Inflammatory macrophage (primary cell): ENCODE measurements around the gene TBC1D17.
A peak's percentile ranks its signal among the peaks of the same experiment; 100 is the strongest.

Source experiments
- DNase-seq, 2 donors: peaks; one replicate each; pipeline ENCODE4 v3.0.0-alpha.2; 2020 to 2022

Gene TBC1D17

DNA sequence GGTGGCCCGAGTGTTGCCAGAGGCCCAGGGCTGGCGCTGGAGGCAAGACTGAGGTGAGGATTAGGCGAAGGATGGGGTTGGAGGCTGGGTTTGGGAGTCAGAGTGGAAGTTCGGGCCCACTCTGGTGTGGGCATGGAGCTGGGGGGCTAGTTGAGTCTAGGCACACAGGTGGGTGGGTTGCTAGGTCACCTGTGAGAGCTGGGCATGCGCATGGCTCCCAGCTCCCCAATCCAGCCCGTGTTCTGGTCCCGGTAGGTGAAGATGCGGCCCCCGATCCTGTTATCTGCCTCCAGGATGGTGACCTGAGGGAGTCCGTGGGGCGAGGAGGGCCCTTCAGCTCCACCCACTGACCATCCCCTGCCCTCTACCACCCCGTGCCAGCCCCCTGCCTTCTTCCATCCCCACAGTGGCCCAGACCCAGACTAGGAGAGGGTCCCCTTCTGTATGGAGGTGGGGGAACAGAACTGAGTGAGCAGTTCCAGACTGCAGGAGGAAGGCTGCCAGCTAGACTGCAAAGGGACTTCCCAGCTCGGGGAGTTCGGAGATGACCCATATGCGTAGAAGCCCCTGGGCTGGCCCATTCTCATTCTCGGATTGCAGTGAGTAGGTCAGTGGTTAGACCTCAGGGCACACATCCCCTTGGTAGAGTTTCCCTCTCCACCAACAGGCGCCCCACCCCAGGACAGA is 17.5 kb downstream of the TBC1D17 start:
- DNase-seq: peak in 1 of 2 donors; percentile 29

GRCh38 chr19:49895566-49896297 is 18.2 kb downstream of the TBC1D17 start:
- DNase-seq: no peak

DNA sequence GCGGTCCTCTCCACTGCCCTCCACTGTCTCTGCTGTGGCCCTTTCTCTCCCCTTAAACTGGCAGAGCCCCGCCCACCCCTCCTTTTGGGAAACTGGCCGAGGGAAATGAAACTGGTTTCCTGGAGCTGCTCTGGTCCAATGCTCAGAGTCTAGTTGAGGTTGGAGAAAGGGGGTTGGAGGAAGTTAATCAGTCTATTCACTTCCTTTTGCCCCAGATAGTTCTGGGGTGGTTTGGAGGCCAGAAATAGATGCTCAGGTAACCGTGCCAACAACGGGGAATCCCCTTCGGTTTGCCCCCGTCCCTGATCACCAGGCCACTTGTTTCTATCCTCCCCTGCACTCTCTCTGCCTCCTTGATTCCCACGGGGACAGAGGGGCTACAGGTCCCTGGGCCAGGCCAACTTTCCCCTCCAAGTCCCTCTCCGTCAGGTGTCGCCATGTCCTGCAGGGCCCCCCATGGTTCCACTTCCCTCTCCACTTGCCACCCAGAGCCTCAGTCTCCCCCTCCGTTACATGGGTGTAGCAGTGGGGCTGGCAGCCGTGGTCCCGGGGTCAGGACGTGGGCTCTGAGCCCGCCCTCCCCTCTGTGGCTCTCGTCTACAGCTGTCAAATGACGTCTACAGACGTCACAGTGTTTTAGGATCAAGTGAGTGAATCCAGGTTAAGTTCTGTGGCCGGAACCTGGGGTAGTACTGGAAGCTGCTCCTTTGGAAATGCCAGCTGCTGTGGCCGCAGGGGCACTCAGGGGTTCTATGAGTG is 19.5 kb downstream of the TBC1D17 start, which contains the start of gene IL4I1:
Gene IL4I1, minus strand, starts transcription at position 25 of the 759 bp plus-strand sequence. CDS start 727 bp downstream, outside the sequence.
- peak; percentile 86 to 89 for DNase-seq

DNA sequence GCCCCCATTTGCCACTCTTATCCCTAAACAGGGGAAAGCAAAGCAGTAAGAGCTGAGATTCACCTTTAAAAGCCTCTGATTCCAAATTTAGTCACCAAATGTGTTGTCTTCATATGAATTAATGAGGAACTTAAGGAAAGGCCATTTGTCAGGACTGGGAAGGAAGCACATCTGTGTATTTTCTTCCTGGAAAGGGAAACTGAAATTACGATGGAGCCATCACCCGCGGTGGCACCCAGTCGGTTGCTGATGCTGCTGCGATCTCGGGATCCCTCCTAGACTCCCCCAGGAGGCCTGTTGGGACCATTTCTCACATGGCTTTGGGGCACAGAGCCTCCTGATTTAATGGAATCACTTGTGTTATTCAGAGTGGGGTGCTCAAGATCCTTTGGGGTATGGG is 26.6 kb downstream of the TBC1D17 start:
- DNase-seq: peak; percentile 33 to 43

DNA sequence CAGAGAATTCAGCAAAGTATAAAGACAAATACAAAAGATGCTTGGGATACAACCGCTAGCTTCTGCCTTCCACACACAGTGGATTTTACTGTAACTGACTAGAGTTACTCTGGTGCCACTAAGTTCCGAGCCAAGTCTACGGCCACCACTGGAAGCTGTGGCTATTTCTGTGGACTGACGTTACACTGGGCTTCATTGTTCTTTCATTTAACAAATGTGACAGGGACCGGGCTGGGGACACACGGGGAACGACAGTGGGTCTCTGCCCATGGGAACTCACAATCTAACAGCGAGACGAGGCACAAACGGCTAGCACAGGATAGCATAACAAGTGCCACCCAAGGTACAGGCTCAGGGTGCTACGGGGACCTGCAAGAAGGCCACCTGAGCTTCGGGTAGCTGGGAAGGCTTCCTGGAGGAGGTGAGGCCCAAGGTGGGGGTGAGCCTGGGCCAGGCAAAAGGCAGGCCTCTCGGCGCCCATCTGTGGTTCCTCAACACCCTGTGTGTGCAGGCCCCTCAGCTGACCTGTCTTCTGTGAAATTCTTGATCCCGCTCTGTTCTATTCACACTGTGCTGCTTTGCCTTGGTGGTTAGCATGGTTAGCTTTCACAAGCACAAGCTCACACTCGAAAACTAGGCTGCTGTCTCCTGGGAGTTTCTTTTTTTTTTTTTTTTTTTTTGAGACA is 29.5 kb downstream of the TBC1D17 start:
- DNase-seq: no peak

- DNase-seq: no peak
Observed at GRCh38 chr19:49907745-49908446, 30.4 kb downstream of the TBC1D17 start.

DNA sequence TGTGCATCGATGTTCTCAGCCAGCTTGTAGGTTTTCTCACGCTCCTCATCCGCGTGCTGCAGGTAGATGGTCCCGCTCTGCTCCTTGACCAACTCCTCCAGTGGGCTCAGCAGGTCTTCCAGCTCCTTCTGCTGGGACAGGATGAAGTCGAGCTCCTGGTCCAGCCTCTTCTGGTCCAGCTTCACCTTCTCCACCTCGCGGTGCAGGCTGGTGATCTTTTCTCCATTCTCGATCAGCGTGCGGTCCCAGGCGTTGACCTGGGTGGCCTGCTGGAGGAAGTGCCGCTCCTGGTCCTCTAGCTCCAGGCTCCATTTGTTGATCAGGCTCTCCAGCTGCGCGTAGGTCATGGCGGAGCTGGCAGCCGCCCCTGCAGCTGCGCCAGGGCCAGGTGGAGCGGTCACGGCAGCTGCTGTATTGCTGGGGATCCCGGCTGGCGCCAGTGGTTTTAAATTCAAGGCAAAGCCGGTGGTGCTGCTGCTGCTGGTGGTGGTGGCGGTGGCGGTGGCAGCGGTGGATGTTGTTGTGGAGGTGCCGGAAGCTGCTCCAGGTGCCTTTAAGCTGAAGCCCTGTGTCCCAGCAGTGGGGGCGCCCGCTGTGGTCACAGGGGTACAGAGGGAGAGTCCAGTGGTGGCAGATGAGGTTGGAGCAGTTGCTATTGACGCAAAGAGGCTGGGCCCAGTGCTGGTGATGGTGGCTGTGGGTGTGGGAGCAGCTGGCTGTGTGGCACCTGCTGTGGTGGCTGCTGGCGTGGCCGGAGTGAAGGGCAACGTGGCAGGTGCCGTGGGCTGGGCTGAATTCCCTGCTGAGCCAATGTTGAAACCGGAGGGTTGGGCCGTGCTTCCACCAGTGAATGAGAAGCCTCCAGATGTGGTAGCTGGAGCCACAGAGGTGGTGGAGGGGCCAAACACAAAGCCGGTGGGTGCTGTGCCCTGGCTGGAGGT is 31.2 kb downstream of the TBC1D17 start:
- no peak for DNase-seq

DNA sequence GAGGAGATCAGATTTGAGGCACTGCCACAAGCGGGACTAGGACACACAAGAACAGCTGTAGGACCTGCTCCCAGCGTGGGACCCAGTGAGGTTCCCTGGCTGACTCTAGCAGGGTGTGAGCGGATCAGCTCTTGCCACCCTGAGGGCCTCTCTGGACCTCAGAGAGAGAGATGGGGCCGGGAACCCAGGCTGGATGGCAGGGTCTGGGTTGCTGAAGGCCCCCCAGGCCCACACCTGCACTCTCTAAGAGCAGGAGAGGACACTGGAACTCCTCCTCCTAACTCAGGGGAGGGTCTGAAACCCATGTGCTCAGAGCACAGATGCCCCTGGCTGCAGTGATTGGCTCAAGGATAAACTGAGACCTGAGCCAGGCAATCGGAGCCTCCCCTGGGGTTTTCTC is 32.7 kb downstream of the TBC1D17 start:
- no peak for DNase-seq

DNA sequence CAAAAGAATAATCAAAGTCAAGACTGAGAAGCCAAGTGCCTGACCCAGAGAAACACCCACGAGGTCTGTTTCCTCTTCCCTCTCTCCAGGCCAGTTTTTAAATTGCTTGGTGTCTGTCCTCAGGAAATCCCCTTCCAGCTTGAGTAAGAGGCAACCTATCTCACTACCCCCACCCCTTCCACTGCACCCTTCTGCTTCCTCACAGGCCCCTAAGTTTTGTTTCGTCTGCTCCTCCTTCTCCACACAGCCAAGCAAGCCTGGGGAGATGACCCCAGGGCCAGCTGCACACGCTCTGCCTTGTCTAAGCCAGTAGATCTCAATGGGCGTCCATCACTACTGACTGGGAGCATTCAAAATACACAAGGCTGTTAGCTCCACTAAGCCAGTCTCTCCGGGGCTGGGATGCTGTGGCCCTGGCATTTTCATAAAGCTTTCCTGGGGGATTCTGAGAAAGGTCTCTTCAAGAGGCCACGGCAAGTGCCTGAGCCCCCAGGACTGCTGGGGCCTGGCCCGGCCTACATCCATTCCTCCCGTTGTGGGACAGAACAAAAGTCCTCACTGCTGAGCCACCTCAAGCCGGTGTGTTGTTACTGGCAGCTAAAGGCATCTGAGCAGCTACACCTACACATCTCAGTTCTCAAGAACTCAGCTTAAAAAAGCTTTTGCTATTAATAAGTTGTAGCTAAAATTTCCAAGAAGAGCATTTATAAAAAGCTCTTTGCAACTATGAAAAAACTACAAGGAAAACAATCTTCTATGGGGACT is 34.1 kb downstream of the TBC1D17 start:
- peak; percentile 69 to 73 for DNase-seq

DNA sequence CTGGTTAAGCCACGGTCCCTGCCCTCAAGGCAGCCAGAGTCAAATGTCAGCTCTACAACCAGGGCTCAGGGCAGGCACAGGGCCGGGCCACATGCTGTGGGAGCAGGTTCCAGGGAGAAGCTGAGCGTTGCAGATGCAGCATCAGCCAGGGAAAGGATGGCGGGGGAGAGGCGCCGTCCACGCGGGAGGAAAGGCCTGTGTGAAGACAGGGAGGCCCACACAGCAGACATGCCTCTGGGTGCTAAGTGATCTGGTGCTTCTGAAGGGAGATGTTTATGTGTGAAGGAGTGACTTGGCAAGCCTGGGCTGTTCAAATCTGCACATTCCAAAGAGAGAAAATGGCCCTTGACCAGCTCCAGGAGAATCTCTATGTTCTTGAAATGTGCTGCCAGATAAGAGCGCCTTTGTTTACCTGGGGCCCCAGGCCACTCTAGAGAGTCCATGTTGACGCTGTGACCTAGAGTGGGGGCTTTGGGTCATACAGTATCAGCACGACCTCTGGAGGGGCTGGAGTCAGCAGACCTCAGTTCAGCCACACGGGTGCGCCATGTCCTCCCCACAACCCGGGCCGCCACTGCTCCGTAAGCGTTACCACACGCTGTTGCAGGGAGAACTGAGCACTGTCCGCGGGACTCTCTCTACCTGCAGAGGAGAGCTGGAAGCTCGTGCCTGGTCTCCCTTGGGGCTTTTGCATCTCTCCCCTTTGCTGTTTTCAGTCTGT is 35.6 kb downstream of the TBC1D17 start:
- DNase-seq: no peak

DNA sequence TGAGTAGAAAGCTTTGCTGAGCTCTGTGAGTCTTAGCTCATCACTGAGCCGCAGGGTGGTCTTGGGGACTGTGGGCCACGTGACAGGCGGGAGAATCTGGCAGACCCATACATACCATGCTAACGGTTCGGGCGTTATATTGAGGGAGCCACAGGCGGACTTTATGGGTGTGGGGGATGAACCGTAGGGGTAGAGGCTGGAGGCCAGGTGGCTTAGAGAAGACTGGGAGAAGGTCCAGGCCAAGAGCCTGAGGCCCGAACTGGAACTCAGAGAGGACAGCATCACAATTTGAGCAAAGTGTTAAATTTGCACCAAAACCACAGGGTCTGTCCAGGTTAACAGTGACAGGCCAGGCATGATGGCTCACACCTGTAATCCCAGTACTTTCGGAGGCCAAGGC is 36.2 kb downstream of the TBC1D17 start:
- no peak for DNase-seq

- no peak for DNase-seq
Observed at GRCh38 chr19:49915271-49915670, 37.8 kb downstream of the TBC1D17 start.

DNA sequence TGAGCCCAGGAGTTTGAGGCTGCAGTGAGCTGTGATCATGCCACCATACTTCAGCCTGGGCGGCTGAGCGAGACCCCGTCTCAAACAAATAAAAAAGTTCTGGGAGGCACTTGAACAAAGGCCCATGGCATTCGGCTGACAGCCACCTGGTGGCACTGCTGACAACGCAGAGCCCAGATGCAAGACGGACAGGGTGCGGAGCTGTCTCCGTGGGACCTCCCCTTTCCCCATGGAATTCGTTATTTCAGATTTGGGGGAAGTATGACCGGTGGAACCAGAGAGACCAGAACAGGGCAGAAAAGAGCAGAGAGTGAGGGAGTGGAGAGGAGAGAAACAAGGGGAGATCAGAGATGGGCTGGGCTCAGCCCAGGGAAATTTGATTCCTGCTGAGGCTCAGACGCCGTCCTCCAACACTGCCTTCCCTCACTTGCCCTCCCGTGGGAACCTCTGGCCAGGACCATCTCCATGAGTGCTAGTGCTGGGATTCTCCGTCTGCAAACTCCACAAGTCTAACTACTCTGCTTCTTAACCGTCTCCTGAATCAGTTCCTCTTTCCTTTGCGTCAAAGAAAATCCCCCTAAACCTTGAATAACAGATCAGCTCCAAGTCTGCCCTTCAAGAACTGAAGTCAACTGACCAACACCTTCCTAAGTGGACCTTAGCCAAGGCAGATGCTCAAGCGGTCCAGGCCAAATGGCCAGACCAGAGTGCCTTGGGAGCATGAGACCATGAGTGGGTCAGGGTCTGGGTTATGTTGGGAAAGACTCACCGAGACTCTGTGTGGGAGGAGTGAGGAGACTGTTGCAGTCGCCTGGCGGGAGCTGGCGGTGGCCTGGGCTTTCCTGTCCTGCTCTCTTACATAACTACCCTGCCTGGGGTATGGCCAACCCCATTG is 39.6 kb downstream of the TBC1D17 start:
- DNase-seq: peak; percentile 61 to 80

DNA sequence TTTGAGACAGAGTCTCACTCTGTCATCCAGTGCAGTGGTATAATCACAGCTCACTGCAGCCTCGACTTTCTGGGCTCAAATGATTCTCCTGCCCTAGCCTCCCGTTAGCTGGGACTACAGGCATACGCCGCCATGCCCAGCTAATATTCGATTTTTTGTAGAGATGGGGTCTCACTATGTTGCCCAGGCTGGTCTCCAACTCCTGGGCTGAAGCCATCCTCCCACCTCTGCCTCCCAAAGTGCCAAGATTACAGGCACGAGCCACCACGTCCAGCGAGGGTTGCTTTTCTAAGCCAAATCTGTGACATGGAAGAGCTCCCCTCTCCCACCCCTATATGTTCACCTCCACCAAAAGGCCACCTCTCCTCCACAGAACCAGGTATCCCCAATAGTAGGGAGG is 40.6 kb downstream of the TBC1D17 start:
- no peak for DNase-seq

DNA sequence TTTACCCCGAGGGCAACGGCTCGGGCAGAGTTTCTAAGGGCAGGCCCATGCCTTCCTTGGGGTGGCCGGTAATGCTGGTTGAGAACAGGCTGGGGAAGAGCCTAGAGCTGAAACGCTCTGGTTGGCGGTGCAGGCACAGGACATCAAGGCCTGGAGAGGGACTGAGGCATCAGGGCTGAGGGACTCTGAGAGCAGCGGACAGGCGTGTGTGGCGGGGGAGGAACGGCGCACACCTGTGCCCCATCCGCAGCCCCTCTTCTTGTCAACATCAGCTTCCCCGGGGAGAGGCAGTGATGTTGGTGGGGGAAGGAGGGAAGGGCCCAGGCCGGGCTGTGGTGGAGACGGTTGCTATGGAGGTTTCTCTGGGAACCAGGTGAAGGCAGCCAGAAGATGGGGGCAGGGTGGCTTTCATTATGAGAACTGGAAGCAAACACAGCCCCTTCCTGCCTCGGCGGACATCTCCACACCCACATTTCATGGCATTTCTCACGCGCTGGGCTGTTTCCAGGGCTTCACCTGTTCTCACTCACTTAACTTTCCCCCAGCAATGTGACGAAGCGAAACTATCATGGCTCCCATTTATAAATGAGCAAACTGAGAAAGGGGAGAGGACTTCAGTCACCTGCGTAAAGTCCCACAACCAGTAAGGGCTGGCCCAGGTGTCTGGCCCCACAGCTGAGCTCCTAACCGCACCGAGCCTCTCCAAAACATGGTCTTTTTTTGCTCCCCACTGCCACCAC is 43.3 kb downstream of the TBC1D17 start:
- no peak for DNase-seq

GRCh38 chr19:49921871-49922795 is 44.6 kb downstream of the TBC1D17 start:
- DNase-seq: peak; percentile 15 to 39
